ENCODE measurements around the gene CUTC.
"Not testable (repeated sequence)": the region's sequence is repeated elsewhere in the genome, so short reads cannot be mapped to it uniquely, and the experiment has no call there.

CUTC gene

DNA sequence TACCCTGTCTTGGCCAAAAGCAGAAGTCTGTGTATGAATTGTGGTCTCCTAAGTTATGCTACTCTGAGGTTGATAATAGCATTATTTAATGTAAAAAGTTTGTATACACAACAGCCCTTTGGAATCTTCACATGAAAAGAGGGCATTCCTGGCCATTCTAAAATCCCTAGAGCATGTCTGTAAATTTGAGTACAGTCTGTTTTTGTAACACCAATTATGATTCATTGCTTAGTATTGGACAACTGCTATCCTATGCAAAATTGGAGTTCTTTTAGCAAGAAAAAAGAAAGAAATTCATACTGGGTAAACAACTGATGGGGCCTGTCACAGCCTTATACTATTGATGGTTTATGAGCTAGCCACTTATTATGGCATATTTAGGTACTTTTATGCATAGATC is 10.2 kb downstream of the CUTC start:
- in situ Hi-C loops (cut with MboI; ENCODE audit: low sequenced_read_pairs), result no loop called here

DNA sequence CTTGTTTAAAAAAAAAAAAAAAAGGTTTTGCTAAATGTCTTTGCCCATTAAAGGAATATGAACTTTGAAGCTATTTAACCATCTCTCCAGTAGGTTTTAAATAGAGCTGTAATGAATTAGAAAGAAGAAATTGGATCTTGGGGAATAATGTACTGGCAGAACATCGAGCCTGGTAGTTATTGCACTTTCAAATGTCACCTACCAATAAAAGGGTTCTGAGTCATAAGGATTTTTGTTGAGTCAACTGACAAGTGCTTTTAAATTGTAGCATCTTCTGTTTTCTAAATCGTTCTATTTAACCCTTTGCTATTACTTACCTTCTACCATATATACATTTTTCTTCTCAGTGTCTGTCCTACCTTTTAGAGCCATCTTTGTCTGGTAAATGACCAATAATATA is 10.7 kb downstream of the CUTC start:
- in situ Hi-C loops (cut with MboI; ENCODE audit: low sequenced_read_pairs), result no loop called here

DNA sequence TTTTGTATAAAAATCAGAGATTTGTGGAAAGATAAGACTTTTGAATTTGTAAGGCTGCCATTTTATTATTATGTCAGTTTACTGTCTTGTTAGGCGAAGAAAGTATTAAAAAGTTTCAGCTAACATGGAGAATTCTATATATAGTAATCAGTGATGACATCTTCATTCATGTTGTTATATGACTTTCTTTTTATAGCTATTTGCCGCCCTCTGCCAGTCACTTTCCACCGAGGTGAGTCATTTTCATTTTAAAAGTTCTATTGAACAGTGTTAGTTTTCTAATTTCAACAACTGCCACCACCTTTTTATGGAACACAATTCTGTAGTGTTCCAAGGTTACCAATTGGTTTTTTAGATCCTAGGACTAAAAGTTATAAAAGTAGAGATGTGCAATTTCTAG is 11.8 kb downstream of the CUTC start:
- in situ Hi-C loops (cut with MboI; ENCODE audit: low sequenced_read_pairs), result no loop called here

DNA sequence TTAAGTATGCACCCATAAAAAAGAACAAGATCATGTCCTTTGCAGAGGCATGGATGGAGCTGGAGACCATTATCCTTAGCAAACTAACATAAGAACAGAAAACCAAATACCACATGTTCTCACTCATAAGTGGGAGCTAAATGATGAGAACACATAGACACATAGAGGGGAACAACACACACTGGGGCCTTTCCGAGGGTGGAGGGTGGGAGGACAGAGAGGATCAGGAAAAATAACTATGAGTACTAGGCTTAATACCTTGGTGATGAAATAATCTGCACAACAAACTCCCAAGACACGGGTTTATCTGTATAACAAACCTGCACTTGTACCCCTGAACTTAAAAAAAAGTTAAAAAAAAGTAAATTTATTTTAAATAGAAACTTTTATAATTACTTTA is 14.1 kb downstream of the CUTC start:
- in situ Hi-C loops (cut with MboI; ENCODE audit: low sequenced_read_pairs), result not testable (repeated sequence)

DNA sequence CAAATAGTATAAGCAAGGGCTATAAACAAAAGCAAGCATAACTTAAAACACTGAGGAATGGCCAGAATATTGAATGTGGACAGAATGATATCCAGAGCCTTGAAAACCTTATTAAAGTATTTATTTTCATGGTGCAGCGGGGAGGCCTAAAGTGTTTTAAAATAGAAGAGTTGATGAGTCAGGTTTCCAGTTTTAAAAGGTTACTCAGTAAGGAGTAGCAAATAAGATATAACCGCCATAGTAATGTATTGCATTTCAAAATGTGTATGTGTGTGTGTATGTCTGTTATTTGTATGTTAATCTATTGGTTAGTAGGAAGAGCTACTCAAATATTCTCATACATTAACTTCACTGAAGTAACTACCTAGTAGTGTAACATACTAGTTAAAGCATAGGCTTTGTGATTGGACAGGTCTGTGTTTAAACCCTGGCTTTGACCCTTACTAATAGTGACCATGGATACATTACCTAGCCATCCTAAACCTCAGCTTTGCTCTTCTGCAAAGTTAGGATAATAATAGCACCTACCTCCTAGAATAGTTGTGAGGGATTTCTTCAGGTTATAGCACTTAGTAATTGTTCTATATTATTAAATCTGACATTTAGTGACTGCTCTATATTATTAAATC is 16.9 kb downstream of the CUTC start:
- in situ Hi-C loops (cut with MboI; ENCODE audit: low sequenced_read_pairs), result no loop called here

DNA sequence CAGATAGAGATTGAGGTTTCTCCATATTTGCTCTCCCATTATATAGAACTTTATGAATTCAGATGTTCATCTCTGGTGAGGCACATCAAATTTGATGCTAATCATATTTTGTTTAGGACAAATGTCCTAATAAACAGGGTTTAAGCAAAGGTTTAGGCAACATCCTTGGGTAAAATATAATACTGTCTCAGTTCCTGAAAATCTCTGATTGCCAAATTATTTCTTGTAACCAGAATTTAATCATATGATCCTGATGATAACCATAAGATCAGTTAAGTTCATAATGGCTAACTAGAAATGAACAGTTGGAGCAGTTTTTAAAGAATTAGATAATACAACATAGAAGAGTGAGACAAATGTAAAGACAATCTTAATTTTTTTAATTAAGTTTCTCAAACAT is 18.6 kb downstream of the CUTC start:
- in situ Hi-C loops (cut with MboI; ENCODE audit: low sequenced_read_pairs), result no loop called here

DNA sequence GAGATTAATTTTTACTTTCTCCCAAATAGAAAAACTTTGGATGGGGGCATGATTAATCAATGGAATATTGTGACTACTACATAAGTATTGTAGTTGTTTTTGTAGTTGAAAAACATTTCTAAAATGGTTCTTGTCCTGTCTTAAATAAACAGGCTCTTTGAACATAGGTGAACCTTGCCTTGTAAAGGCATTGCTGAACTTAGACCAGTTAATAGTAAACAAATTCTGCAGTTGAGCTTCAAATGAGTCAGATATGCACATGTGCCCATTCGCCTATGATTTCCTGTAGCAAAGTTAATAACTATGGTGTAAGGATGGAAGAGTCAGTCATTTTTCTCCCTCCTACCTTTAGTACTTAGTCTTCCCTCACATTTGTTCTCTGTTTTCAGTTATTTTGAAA is 22.6 kb downstream of the CUTC start:
- in situ Hi-C loops (cut with MboI; ENCODE audit: low sequenced_read_pairs), result no loop called here

DNA sequence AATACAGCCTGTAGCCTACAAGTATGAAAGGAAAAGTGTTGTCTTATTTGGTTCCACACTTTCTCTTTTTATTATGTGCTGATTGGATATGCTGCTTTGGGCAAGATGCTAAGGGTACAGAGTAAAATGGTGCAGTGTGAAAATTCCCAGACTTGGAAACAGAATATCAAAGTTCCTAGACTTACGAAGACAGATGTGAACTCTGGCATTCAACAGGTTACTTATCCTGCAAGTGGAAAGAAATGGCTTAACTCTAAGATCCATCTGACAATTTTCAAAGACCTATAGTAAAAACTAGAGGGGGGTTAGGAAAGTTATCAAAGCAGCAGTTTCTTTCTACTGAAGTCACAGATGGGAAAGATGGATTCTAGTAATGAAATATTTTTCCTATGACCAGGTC is 24.1 kb downstream of the CUTC start:
- in situ Hi-C loops (cut with MboI; ENCODE audit: low sequenced_read_pairs), result no loop called here

DNA sequence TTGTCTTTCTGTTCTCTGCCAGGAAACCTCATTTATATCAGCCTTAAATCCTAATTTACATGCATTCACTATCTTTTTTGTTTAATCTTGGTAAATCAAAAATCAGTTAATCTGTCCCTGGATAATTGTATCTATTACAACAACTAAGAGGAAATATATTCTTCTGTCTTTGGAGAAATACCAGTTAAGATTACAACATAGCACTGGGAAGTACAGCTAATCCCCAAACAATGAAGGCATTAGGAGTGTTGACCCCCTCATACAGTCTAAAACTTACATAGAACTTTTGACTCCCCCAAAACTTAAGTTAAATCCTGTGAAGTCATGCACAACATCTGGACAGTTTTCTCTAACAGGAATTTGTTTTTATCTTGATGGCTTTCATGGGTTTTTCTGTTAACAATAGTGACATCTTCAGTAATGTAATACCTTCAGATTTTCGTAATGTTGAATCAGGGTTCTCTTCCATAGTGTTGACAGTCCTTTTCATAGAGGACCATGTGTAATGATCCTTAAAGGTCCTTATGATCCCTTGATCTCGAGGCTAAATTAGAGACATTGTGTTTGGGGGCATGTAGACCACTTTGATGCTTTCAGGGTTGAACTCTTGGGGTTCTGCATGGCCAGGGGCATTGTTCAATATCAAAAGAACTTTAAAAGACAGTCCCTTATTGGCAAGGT is 26.3 kb downstream of the CUTC start:
- in situ Hi-C loops (cut with MboI; ENCODE audit: low sequenced_read_pairs), result no loop called here

DNA sequence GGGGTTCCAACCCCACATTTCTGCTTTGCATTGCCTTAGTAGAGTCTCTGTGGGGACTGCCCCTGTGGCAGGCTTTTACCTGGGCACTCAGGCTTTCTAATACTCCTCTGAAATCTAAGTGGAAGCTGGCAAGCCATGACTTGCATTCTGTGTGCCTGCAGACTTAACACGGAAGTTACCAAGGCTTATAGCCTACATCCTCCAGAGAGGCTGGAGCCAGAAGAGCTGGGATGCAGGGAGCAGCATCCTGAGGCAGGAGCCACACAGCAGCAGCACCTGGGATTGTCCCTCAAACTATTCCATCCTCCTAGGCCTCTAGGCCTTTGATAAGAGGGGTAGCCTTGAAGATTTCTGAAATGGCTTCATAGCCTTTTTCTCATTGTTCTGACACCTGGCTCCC is 28.3 kb downstream of the CUTC start:
- in situ Hi-C loops (cut with MboI; ENCODE audit: low sequenced_read_pairs), result no loop called here

DNA sequence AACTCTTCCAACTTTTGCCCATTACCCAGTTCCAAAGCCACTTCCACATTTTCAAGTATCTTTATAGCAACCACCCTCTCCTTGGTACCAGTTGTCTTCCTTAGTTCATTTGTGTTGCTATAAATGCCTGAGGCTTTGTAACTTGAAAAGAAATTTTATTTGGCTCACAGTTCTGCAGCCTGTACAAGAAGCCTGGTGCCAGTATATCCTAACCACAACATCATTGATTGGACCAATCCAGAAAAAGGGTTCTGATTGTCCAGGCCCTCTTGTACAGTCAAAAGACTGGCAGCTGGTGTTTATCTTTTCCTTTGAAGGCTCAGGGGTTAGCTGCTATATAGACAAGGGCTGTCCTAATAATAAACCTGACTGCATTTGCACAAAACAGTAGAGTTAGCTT is 29.3 kb downstream of the CUTC start:
- in situ Hi-C loops (cut with MboI; ENCODE audit: low sequenced_read_pairs), result no loop called here

DNA sequence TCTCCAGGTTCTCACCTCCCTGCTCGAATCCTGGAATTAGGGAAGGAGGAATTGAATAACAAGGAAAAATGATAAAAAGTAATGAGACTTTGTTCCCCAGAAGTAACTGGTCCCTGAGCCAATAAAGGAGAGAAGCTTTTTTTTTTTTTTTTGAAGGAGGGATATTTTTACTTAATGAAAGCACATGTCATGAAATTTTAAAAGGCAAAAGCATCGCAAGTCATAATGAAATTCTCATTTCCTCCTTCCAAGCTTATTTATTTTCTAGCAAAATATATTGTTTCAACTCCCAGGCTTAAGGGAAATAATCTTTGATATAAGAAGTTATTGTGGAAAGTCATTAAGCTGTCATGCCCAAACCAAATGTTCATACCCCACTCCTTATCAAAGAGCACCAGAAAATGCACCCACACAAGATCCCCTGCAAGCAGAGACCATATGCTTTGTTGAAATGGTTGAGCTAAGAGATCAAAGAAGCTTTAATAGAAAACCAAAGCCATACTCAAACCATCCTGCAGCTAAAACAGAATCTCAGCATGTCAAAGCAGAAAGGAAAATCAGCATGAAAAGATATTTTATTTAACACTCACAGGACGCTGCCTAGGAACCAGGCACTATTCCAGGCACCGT is 33.8 kb downstream of the CUTC start:
- in situ Hi-C loops (cut with MboI; ENCODE audit: low sequenced_read_pairs), result no loop called here

DNA sequence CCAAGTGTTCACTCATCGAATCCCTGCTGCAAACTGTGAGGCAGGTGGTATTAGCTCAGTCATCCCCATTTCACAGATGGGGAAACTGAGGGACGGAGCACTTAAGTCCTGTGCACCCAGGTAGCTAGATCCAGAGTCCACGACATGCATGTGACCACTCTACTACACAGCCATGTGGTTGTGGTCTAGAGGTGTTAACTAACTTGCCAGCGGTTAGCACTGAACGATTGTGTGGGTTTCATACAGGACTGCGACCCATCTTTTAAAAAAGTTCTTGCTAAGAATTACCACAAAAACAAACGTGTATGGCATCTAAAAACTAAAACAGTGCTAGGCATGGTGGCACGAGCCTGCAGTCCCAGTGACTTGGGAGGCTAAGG is 34.3 kb downstream of the CUTC start:
- in situ Hi-C loops (cut with MboI; ENCODE audit: low sequenced_read_pairs), result no loop called here

DNA sequence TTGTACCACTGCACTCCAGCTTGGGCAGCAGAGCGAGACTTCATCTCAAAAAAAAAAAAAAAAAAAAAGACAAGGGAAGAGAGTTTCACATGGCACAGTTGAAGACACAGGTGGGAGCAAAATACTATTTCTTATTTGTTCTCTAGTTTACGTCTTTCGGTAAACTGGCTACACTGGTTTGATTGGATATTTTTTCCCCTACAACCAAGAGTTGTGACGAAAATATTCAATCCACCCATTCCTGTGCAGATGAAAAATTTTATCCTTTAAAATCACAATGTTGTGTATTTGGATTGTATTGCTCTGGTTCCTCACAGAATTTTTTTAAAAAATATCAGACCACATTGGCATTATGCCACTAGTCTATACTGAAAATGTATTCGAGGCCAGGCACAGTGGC is 35.9 kb downstream of the CUTC start:
- in situ Hi-C loops (cut with MboI; ENCODE audit: low sequenced_read_pairs), result no loop called here

DNA sequence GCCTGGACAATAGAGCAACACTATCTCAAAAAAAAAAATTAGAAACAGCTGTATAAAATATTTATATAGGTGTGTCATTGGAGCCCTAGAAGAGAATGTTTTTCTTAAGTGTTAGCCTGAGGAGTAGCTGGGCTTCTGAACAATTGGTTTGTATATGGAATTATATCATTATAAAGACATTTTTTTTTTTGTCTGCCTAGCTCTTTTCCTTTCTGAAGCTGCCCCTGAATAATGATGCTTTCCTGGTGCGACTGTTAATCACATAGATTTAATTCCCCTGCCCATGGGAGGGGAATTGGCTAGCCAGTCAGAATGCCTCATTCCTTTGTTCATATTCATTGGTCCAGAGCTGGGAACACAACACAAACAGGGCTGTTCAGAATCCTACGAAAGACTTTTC is 36.5 kb downstream of the CUTC start:
- in situ Hi-C loops (cut with MboI; ENCODE audit: low sequenced_read_pairs), result no loop called here

DNA sequence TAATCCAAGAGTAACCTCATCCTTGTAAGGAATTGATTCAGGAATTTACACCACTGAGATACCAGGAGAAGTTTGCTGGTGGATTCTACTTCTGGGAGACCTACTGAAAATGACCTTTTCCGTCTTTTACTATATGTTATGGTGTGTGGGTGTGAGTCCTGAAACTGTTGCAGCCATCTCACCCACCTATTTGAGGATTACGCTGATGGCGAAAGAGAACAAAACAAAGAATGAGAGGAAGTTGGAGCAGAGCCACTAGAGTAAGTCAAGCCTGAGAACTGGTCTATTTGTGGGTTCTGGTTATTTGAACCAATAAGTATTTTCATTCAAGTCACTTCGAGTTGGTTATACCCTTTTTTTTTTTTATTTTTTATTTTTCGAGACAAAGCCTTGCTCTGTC is 37.7 kb downstream of the CUTC start:
- in situ Hi-C loops (cut with MboI; ENCODE audit: low sequenced_read_pairs), result no loop called here

DNA sequence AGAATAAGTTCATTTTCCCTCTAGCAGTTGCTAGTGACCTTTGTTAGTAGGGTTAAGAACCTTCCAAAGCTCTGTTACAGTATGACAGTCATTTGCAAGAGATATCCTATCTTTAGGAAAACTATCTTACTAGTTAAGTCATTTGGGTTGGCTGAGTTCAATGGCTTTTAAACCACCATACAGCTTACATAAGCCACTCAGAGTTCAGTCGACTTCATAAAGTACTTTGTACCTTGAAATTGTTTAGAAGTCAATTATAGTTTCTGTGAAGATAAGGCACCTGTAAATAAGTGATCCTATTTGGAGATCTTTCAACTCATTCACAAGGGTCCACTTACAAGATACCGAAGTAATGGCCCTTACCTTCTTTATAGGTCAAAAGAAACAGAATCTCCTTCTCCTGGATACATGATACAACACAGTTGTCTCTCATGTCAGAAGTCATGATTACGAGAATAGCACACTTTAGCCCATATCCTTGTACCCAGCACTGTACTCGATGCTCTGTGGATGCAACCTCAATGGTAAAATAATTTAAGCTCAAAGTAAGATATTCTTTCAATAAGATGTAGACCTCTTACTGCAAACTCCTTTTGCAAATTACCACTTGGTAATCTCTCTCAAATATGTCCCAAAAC is 38.5 kb downstream of the CUTC start:
- in situ Hi-C loops (cut with MboI; ENCODE audit: low sequenced_read_pairs), result no loop called here

DNA sequence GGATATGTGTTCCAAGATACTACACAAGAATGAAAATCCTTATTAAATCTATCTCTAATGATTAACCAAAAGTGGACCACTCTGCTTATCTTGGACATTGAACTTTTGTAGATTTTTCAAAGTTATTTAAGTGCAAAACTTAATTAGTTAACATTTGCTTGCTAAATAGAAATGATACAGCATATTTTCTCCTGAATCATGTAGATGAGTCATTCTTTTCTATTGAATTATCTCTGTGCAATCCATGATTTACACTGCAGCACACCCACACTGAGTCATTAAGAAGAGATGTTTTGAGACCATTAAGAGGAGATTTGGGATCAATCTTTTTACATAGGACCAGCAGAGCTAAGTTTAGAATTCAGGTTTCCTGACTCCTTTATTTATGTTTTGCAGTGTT is 43.8 kb downstream of the CUTC start:
- in situ Hi-C loops (cut with MboI; ENCODE audit: low sequenced_read_pairs), result no loop called here

DNA sequence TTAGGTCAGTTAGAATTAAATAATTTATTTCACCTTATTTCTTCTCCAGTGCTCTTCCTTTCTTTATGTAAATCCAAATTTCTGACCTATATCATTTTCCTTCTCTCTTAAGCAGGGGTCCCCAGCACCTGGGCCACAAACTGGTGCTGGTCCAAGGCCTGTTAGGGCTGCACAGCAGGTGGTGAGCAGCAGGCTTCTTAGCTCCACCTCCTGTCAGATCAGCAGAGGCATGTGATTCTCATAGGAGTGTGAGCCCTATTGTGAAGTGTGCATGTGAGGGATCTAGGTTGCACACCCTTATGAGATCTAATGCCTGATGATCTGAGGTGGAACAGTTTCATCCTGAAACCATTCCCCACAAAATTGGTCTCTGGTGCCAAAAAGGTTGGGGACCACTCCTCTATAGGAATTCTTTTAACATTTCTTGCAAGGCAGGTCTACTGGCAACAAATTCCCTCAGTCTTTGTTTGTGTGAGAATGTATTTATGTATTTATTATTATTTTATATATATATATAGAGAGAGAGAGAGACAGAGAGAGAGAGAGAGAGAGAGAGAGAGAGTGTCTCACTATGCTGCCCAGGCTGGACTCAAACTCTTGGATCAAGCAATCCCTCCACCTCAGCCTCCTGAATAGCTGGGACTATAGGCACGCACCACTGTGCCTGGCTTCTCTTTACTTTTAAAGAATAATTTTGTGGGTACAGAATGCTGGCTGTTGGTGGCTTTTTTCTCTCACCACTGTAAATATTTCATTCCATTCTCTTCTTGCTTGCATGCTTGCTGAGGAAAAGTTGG is 46.1 kb downstream of the CUTC start:
- in situ Hi-C loops (cut with MboI; ENCODE audit: low sequenced_read_pairs), result no loop called here

DNA sequence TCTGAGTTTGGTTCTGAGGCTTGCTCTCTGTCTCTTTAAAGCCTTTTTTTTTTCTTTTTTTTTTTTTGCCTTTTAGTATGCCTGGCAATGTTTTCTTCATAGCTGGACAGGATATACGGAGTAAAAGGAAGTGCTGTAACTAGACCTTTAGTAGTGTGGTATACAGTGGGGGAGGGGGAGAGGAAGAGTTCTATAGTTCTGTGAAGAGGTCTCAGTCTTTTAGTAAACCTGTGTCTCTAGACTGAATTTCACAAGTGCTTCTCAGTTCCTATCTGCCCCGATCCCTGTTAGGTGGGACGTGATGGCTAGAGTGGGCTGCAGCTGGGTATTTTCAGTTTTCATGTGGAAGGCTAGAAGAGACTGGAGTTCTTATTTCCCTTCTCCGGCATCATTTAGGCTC is 47.3 kb downstream of the CUTC start:
- in situ Hi-C loops (cut with MboI; ENCODE audit: low sequenced_read_pairs), result no loop called here

DNA sequence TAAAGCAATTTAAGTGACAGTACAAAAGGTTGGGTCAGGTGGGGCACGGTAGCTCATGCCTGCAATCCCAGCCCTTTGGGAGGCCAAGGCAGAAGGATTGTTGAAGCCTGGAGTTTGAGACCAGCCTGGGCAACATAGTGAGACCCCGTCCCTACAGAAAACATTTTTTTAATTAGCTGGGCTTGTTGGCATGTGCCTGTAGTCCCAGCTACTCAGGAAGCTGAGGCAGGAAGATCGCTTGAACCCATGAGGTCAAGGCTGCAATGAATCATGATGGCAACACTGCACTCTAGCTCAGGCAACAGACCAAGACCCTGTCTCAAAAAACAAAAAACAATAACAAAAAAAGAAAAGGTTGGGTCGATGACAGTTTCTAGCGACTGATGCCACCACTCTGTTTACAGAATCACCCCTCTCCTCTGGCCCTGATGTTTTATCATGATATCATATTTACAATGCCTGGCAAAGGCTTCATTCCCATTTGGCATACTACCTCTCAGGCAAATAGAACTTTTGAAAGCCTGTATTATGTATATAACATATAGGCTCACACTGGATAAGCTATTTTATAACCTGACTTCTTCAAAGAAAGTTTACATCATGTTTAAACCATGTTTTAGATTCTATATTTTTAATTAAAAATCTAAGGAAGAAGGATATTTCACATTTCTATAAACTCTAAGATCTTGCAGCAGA is 49.8 kb downstream of the CUTC start:
- in situ Hi-C loops (cut with MboI; ENCODE audit: low sequenced_read_pairs), result no loop called here
